HL-60/S4 treated with phorbol 12-myristate 13-acetate at 8.2 ng/mL for 4 days and 3 days (cell line): ENCODE data around the gene ITM2B.

Experiments
- in situ Hi-C: fragments of 300-500 bp; cut with MboI; formaldehyde crosslinking; loops from 2 replicates; pipeline ENCODE4 v1.15.0; 2022; ENCODE audit warnings: low sequenced_read_pairs

Gene ITM2B

GRCh38 chr13:48302871-48303358 is 69.9 kb downstream of the ITM2B start:
- in situ Hi-C loops = no loop called here

GRCh38 chr13:48303359-48304142 is 70.5 kb downstream of the ITM2B start, which contains the start of gene RB1:
Gene RB1, plus strand, starts transcription at chr13:48303751. Its CDS starts 162 bp downstream, at chr13:48303913.
- in situ Hi-C loops = no loop called here

- in situ Hi-C loops = no loop called here
These were observed 71.3 kb downstream of the ITM2B start for GRCh38 chr13:48304143-48304876.

GRCh38 chr13:48311223-48311622 is 78.2 kb downstream of the ITM2B start:
- in situ Hi-C loops = no loop called here

- in situ Hi-C loops = no loop called here
These were observed 83.1 kb downstream of the ITM2B start for GRCh38 chr13:48315969-48316650.

GRCh38 chr13:48316826-48317510 is 84.0 kb downstream of the ITM2B start:
- in situ Hi-C loops = no loop called here

GRCh38 chr13:48317511-48318376 is 84.7 kb downstream of the ITM2B start:
- in situ Hi-C loops = no loop called here

GRCh38 chr13:48318377-48318811 is 85.4 kb downstream of the ITM2B start:
- in situ Hi-C loops = no loop called here

GRCh38 chr13:48318821-48319511 is 86.0 kb downstream of the ITM2B start:
- in situ Hi-C loops = no loop called here
